ENCODE results near the gene ACTL10. TPM values are rescaled to one million over a fixed set of nuclear protein-coding genes. Genes with fewer than 3 reads are reported as not detected.
A peak's percentile ranks its signal among the peaks of the same experiment; 100 is the strongest.
"Not testable (repeated sequence)": the region's sequence is repeated elsewhere in the genome, so short reads cannot be mapped to it uniquely, and the experiment has no call there.

Gene ACTL10
- 3.7 TPM in 2 replicates for total RNA-seq

DNA sequence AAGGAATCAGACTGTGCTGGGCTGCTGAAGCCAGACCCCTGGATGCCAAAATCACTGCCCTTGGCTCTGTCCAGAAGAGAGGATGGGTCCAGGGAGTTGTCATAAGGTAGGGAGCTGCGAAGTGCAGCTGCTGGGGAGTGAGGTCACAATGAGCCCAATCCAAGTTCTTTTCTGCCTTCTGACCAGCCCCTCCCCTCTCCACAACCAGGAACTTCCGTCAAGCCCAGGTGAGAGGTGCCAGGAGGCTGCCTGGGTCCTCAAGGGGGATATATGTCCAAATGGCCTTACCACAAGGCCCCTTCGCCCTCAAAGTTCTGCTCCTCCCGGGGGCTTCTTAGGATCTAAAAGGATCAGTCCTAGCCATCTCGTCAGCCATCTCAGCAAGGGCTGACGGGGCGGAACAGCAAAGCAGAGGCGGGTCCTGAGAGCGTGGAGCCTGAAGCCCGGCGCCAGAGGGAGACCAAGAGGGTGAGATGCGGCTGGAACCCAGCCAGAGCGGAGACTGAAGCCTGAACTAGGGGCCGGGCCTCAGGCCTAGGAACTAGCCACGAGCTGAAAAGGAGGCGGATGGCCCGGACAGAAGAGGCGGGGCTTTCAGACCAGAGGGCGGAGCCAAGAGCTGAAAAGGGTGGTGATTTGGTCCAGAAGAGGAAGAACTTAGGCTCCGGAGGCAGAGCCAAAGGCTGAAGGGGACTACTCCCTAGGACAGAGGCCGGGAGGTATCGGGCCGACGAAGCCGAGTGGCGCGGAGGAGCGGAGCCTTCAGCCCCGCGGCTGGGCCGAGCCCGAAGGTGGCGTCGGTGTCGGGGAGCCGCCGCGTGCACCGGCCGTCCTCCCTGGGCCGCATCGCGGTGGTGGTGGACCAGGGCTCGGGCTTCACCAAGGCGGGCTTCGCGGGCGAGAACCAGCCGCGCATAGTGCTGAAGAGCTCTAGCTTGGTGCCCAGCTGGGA lies at the start of gene ACTL10:
TSS of gene ACTL10 (plus strand) at position 651 of the 952 bp plus-strand sequence. CDS start 555 bp downstream, outside the sequence.
- Mint-ChIP-seq H3K9me3 (no peaks in the 10 kb centered on the region), H3K36me3 (ENCODE audit: low read depth) (peaks cover 11% of the 10 kb centered on the region), H3K27ac (peak within 1 kb of the TSS; percentile 98), H3K27me3 (no peaks in the 10 kb centered on the region), H3K4me1 (peaks cover 36% of the 10 kb centered on the region), H3K4me3 (peak within 1 kb of the TSS; percentile 96)
- intact Hi-C loops (cut with micrococcal nuclease): loop anchor here (1.0 to 5.0 kb wide), 3 partner anchors 177 to 224 kb away; partner anchors contain the start of gene SNTA1
- peak; percentile 96 for DNase-seq

GRCh38 chr20:33621717-33622400 lies 44.9 kb upstream of the ACTL10 start:
- H3K4me3 Mint-ChIP-seq: no peak overlapping the region
- no peaks in the 10 kb centered on the region for H3K9me3 Mint-ChIP-seq
- intact Hi-C loops (cut with micrococcal nuclease): no loop called here
- no peak for DNase-seq
- H3K36me3 Mint-ChIP-seq (ENCODE audit: low read depth): peaks cover 31% of the 10 kb centered on the region
- H3K4me1 Mint-ChIP-seq: peaks cover 4% of the 10 kb centered on the region
- no peak overlapping the region for H3K27ac Mint-ChIP-seq
- no peaks in the 10 kb centered on the region for H3K27me3 Mint-ChIP-seq

DNA sequence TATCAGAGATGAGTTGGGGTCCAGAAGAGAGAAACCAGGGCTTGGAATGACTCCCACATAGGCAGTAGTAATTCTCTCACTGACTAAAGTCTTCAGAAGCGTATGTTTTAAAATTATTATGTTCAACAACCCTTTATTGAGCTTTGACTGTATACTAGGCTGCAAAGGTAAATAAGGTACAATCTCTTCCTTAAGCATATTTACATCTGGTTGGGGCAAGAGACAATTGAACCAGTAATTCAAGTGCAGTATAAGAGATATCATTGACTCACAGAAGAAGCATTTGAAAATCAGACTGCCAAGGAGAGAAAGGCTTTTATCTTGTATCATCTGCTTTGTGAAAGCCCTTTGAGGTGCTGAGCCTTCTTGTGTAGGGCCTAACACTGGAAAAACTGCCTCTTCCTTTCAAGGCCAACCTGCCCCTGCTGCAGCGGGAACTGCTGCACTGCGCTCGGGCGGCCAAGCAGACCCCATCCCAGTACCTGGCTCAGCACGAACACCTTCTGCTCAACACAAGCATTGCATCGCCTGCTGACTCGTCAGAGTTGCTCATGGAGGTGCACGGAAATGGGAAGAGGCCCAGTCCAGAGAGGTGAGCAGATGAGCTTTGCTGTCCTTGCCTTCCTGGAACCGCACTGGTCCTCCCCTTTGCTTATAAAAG lies 43.9 kb upstream of the ACTL10 start:
- Mint-ChIP-seq H3K9me3 (no peaks in the 10 kb centered on the region), H3K27me3 (no peaks in the 10 kb centered on the region), H3K36me3 (ENCODE audit: low read depth) (peaks cover 29% of the 10 kb centered on the region), H3K4me3 (no peak overlapping the region), H3K4me1 (peaks cover 4% of the 10 kb centered on the region), H3K27ac (no peak overlapping the region)
- intact Hi-C loops (cut with micrococcal nuclease): no loop called here
- DNase-seq: no peak

- DNase-seq: no peak
- Mint-ChIP-seq H3K27me3 (no peaks in the 10 kb centered on the region), H3K4me1 (peaks cover 4% of the 10 kb centered on the region), H3K4me3 (no peak overlapping the region), H3K27ac (no peak overlapping the region), H3K9me3 (no peaks in the 10 kb centered on the region), H3K36me3 (ENCODE audit: low read depth) (peaks cover 34% of the 10 kb centered on the region)
- intact Hi-C loops (cut with micrococcal nuclease): no loop called here
Measured at GRCh38 chr20:33624399-33624798, 42.3 kb upstream of the ACTL10 start.

GRCh38 chr20:33626190-33626589 lies 40.6 kb upstream of the ACTL10 start:
- peaks cover 43% of the 10 kb centered on the region for H3K36me3 Mint-ChIP-seq (ENCODE audit: low read depth)
- no peaks in the 10 kb centered on the region for H3K9me3 Mint-ChIP-seq
- no peak overlapping the region for H3K27ac Mint-ChIP-seq
- intact Hi-C loops (cut with micrococcal nuclease): no loop called here
- H3K4me1 Mint-ChIP-seq: peaks cover 4% of the 10 kb centered on the region
- DNase-seq: no peak
- H3K27me3 Mint-ChIP-seq: no peaks in the 10 kb centered on the region
- H3K4me3 Mint-ChIP-seq: no peak overlapping the region

GRCh38 chr20:33627577-33628216 lies 39.0 kb upstream of the ACTL10 start:
- no peaks in the 10 kb centered on the region for H3K27me3 Mint-ChIP-seq
- H3K4me3 Mint-ChIP-seq: no peak overlapping the region
- H3K27ac Mint-ChIP-seq: no peak overlapping the region
- H3K4me1 Mint-ChIP-seq: peaks cover 4% of the 10 kb centered on the region
- H3K36me3 Mint-ChIP-seq (ENCODE audit: low read depth): peaks cover 45% of the 10 kb centered on the region
- intact Hi-C loops (cut with micrococcal nuclease): no loop called here
- no peaks in the 10 kb centered on the region for H3K9me3 Mint-ChIP-seq
- no peak for DNase-seq

GRCh38 chr20:33629533-33629932 lies 37.2 kb upstream of the ACTL10 start:
- no peak overlapping the region for H3K27ac Mint-ChIP-seq
- H3K27me3 Mint-ChIP-seq: no peaks in the 10 kb centered on the region
- intact Hi-C loops (cut with micrococcal nuclease): no loop called here
- peaks cover 3% of the 10 kb centered on the region for H3K4me1 Mint-ChIP-seq
- H3K4me3 Mint-ChIP-seq: no peak overlapping the region
- H3K9me3 Mint-ChIP-seq: no peaks in the 10 kb centered on the region
- DNase-seq: no peak
- peaks cover 36% of the 10 kb centered on the region for H3K36me3 Mint-ChIP-seq (ENCODE audit: low read depth)

- Mint-ChIP-seq H3K4me3 (no peak overlapping the region), H3K27ac (no peak overlapping the region), H3K36me3 (ENCODE audit: low read depth) (peaks cover 31% of the 10 kb centered on the region), H3K4me1 (peaks cover 3% of the 10 kb centered on the region), H3K9me3 (no peaks in the 10 kb centered on the region), H3K27me3 (no peaks in the 10 kb centered on the region)
- intact Hi-C loops (cut with micrococcal nuclease): no loop called here
- no peak for DNase-seq
Measured at GRCh38 chr20:33629979-33630378, 36.8 kb upstream of the ACTL10 start.

DNA sequence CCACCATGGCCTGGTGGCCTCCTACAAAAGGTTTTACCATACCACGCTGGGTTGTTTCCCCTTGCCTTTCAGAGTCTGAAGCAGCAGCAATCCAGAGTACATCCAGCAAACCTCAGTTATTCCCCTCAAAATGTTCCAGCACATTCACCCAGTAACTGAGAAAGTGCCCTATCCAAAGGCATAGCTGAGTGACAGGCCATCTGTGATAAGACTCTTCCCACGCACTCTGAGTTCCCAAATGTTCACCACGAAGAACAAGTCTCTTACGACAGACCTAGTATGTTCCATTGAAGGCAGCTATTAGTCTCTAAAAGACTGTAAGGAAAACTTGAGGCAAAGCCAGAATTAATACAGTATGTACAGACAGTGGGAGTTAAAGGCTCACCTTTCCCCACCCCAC lies 36.2 kb upstream of the ACTL10 start:
- no peak for DNase-seq
- Mint-ChIP-seq H3K27me3 (no peaks in the 10 kb centered on the region), H3K36me3 (ENCODE audit: low read depth) (peaks cover 29% of the 10 kb centered on the region), H3K9me3 (no peaks in the 10 kb centered on the region), H3K4me1 (peaks cover 3% of the 10 kb centered on the region), H3K4me3 (no peak overlapping the region), H3K27ac (no peak overlapping the region)
- intact Hi-C loops (cut with micrococcal nuclease): no loop called here

DNA sequence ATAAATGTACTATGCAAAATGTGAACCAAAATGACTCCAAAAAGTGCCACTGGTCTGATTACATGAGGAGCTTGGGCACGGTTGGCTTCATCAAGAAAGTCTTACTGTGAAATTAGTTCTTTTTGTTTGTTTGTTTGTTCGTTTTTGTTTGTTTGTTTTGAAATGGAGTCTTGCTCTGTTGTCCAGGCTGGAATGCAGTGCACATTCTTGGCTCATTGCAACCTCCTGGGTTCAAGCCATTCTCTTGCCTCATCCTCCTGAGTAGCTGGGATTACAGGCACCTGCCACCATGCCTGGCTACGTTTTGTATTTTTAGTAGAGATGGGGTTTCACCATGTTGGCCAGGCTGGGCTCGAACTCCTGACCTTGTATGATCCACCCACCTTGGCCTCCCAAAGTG lies 34.8 kb upstream of the ACTL10 start:
- H3K27me3 Mint-ChIP-seq; intact Hi-C loops (cut with micrococcal nuclease); H3K4me3 Mint-ChIP-seq; H3K9me3 Mint-ChIP-seq; H3K4me1 Mint-ChIP-seq; H3K27ac Mint-ChIP-seq; DNase-seq: not testable (repeated sequence)
- peaks cover 26% of the 10 kb centered on the region for H3K36me3 Mint-ChIP-seq (ENCODE audit: low read depth)

DNA sequence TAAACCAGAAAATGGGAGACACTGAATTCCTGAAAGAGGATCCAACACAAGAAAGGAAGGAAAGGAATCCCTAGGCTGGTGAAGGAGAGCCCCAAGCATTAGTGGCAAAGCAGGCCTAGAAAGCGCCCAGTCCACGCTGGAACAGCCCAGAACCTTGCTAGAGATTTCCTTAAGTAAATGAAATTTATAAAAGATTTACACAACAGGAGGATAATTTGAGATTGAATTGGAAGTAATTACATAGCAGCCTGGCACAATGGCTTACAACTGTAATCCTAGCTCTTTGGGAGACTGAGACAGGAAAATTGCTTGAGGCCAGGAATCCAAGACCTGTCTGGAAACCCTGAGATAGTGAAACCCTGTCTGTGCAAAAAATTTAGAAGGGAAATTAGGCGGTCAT lies 31.4 kb upstream of the ACTL10 start:
- Mint-ChIP-seq H3K36me3 (ENCODE audit: low read depth) (peaks cover 24% of the 10 kb centered on the region), H3K9me3 (no peaks in the 10 kb centered on the region), H3K27ac (no peak overlapping the region), H3K27me3 (no peaks in the 10 kb centered on the region), H3K4me3 (no peak overlapping the region), H3K4me1 (peaks cover 3% of the 10 kb centered on the region)
- intact Hi-C loops (cut with micrococcal nuclease): no loop called here
- no peak for DNase-seq

- peaks cover 16% of the 10 kb centered on the region for H3K36me3 Mint-ChIP-seq (ENCODE audit: low read depth)
Measured at GRCh38 chr20:33636776-33637175, 30.0 kb upstream of the ACTL10 start.

GRCh38 chr20:33640287-33640686 lies 26.5 kb upstream of the ACTL10 start:
- Mint-ChIP-seq H3K4me3 (no peak overlapping the region), H3K9me3 (no peaks in the 10 kb centered on the region), H3K27me3 (no peaks in the 10 kb centered on the region), H3K27ac (no peak overlapping the region), H3K36me3 (ENCODE audit: low read depth) (peaks cover 14% of the 10 kb centered on the region), H3K4me1 (no peaks in the 10 kb centered on the region)
- no peak for DNase-seq
- intact Hi-C loops (cut with micrococcal nuclease): no loop called here

More at GRCh38 chr20:33636776-33637175, 30.0 kb upstream of the ACTL10 start:
- no peaks in the 10 kb centered on the region for H3K9me3 Mint-ChIP-seq
- intact Hi-C loops (cut with micrococcal nuclease): no loop called here
- no peak overlapping the region for H3K27ac Mint-ChIP-seq
- no peak for DNase-seq
- H3K27me3 Mint-ChIP-seq: no peaks in the 10 kb centered on the region
- H3K4me3 Mint-ChIP-seq: no peak overlapping the region
- H3K4me1 Mint-ChIP-seq: peaks cover 3% of the 10 kb centered on the region
